ENCODE data around the gene ARFIP2. TPM values are rescaled to one million over a fixed set of nuclear protein-coding genes. Genes with fewer than 3 reads are reported as not detected.

ARFIP2 gene
- total and polyA plus RNA-seq, 2 donors (not counting 3 experiments of a cell fraction or from before 2014, with no cell fraction given), result 48.4 to 62.9 TPM

DNA sequence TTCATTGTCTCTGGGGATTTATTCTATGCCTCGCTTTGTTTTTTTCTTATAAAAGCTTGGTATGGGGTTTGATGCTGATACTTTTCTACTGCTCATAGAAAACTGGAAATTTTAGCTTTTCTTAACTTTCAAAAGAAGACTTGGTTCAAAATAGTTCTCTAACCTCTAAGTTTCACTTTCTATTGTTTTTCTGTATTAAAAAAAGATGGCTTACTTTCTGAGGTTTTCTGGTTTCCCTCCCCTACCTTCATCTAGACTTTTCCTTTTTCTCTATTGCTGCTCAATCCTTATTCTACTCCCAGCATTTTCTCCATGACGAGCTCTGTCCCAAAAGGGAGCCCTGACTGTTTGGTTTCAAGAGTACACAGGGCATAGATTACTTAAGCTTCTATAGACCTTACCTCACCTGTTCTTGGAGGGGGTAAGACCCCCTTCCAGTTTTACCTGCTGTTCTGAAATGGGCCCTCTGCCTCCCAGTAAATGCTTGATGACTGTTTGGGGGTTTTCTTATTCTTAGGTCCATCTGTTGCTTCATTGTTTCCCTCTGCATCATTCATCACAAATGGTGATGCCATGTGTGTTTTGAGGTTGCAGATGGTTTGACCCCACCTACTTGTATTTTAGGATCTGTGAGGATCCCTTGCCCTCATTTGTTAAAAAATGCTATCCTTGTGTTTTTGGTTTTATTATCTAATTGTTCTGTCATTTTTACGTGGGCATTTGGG, 45.4 kb upstream of the ARFIP2 start:
- dilution Hi-C loops (cut with MboI; ENCODE audit: extremely low pct_ligation_motif_present, low sequenced_read_pairs), result no loop called here
- TF ChIP-seq EZH2 (IDR thresholded peaks at IDR 0.05; ENCODE audit: borderline replicate concordance, low read depth, low read length, severe bottlenecking) (no peak), JUN (IDR thresholded peaks at IDR 0.05; ENCODE audit: borderline replicate concordance, insufficient read depth, insufficient read length, low read depth) (no peak), MYC (IDR thresholded peaks at IDR 0.05; ENCODE audit: low read depth, low read length) (no peak), GATA2 (IDR thresholded peaks at IDR 0.05; ENCODE audit: insufficient read depth, insufficient read length, low read depth, low read length) (no peak), POLR2AphosphoS5 (IDR thresholded peaks at IDR 0.05; ENCODE audit: insufficient read depth, low read depth, low read length) (no peak), FOS (IDR thresholded peaks at IDR 0.05; ENCODE audit: borderline replicate concordance, insufficient read depth, low read length) (no peak), POLR2A (IDR thresholded peaks at IDR 0.05; ENCODE audit: low read depth, low read length) (no peak)
- TF ChIP-seq, protein P1, sequence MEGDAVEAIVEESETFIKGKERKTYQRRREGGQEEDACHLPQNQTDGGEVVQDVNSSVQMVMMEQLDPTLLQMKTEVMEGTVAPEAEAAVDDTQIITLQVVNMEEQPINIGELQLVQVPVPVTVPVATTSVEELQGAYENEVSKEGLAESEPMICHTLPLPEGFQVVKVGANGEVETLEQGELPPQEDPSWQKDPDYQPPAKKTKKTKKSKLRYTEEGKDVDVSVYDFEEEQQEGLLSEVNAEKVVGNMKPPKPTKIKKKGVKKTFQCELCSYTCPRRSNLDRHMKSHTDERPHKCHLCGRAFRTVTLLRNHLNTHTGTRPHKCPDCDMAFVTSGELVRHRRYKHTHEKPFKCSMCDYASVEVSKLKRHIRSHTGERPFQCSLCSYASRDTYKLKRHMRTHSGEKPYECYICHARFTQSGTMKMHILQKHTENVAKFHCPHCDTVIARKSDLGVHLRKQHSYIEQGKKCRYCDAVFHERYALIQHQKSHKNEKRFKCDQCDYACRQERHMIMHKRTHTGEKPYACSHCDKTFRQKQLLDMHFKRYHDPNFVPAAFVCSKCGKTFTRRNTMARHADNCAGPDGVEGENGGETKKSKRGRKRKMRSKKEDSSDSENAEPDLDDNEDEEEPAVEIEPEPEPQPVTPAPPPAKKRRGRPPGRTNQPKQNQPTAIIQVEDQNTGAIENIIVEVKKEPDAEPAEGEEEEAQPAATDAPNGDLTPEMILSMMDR (IDR thresholded peaks at IDR 0.05; ENCODE audit: extremely low read depth in 1 of 2, insufficient read depth in 1 of 2, low read depth in 1 of 2, low read length in 2 of 2), result no peak
- TF ChIP-seq, protein P2, sequence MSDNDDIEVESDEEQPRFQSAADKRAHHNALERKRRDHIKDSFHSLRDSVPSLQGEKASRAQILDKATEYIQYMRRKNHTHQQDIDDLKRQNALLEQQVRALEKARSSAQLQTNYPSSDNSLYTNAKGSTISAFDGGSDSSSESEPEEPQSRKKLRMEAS (IDR thresholded peaks at IDR 0.05; ENCODE audit: insufficient read depth, insufficient read length), result no peak
- ChIA-PET POLR2A (no interaction called here), CTCF (interaction anchor here (0.9 to 6.7 kb wide), 4 partner anchors 83 to 178 kb away, joined by 3 to 101 read pairs (median 4); no protein-coding TSS in a partner anchor)
- Histone ChIP-seq H3K27ac (ENCODE audit: insufficient read depth, low read depth, low read length) (no peak overlapping the region), H3K9me3 (replicated peaks; ENCODE audit: control insufficient read depth, insufficient read depth, low read length) (no peaks in the 10 kb centered on the region), H3K79me2 (ENCODE audit: control insufficient read depth, insufficient read depth, low read length) (no peaks in the 10 kb centered on the region), H3K27me3 (ENCODE audit: control insufficient read depth in 2 of 2, insufficient read depth in 2 of 2, low read length in 2 of 2) (no peaks in the 10 kb centered on the region), H4K20me1 (replicated peaks; ENCODE audit: control insufficient read depth, extremely low read depth, insufficient read depth, low read length) (no peaks in the 10 kb centered on the region), H3K4me3 (replicated peaks in 1 of 3; ENCODE audit: insufficient read depth in 1 of 3, low read depth in 1 of 3, low read length in 3 of 3) (no peak overlapping the region), H3K4me2 (ENCODE audit: insufficient read depth, low read length) (no peak overlapping the region), H3K36me3 (ENCODE audit: control insufficient read depth in 2 of 2, extremely low read depth in 1 of 2, insufficient read depth in 2 of 2, low read length in 2 of 2) (no peaks in the 10 kb centered on the region), H3K9me1 (replicated peaks; ENCODE audit: control insufficient read depth, extremely low read depth, insufficient read depth, low read length) (no peaks in the 10 kb centered on the region), H2AFZ (ENCODE audit: low read depth, low read length) (no peak overlapping the region), H3K4me1 (ENCODE audit: control insufficient read depth, extremely low read depth, insufficient read depth, low read length) (peaks cover 10% of the 10 kb centered on the region), H3K9ac (replicated peaks; ENCODE audit: extremely low read depth, insufficient read depth, low read length) (no peak overlapping the region)
- no peak for FAIRE-seq
- intact Hi-C loops (cut with micrococcal nuclease), result no loop called here
- DNase-seq (ENCODE audit: low read depth, low spot score), result no peak
- BruUV-seq (replicated peaks), result no TSS peak
